ENCODE data around the gene AGO3.

The AGO3 gene

DNA sequence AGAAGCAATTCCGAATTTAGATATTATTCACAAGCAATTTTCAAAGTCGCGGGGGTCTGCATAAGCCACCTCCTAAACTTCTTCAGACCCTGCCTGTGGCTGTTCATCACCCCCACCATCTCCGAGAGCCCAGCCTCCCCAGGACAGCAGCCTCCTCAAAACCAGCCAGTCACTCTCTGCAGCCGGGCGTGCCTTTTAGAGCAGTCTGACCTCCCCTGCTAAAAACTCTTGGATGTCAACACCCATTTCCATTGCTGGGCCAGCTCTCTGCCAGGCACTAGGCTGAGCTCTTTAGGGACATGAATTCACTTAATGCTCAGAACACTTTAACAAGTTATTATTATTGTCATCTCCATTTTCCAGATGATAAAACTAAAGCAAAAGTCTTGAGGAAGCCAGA is 169.5 kb downstream of the AGO3 start:
- ChIA-PET CTCF (interaction anchor here (0.6 to 4.1 kb wide), 3 partner anchors 19 to 83 kb away, joined by 3 to 26 read pairs (median 4); no protein-coding TSS in a partner anchor), POLR2A (no interaction called here)
- no peak for TF ChIP-seq ELF4 (IDR thresholded peaks at IDR 0.05)
- no peak for TF ChIP-seq ARNT (IDR thresholded peaks at IDR 0.05)
- TF ChIP-seq SUZ12 (IDR thresholded peaks at IDR 0.05): no peak
- no peak for TF ChIP-seq FOXM1 (IDR thresholded peaks at IDR 0.05; ENCODE audit: borderline replicate concordance)
- no peak for TF ChIP-seq SP1 (IDR thresholded peaks at IDR 0.05)
- no peak for TF ChIP-seq FOXK2 (IDR thresholded peaks at IDR 0.05)
- no peak for TF ChIP-seq BHLHE40 (IDR thresholded peaks at IDR 0.05; ENCODE audit: borderline replicate concordance)
- DNase-seq (ENCODE audit: extremely low spot score): no peak

DNA sequence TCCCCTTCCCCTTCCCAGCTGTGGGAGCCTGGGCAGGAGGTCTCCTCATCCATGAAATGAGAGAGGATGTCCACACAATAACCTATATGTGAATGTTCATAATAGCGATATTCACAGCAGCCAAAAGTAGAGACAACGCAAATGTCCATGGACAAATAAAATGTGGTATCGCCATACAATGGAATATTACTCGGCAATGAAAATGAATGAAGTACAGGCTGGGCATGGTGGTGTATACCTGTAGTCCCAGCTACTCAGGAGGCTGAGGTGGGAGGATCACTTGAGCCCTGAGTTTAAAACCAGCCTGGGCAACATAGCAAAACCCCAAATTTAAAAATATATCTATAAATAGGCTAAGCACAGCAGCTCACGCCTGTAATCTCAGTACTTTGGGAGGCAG is 170.6 kb downstream of the AGO3 start:
- TF ChIP-seq ARNT (IDR thresholded peaks at IDR 0.05): no peak
- TF ChIP-seq SP1 (IDR thresholded peaks at IDR 0.05): no peak
- no peak for TF ChIP-seq TARDBP (IDR thresholded peaks at IDR 0.05)
- TF ChIP-seq ZNF384 (IDR thresholded peaks at IDR 0.05): no peak
- no peak for TF ChIP-seq LEF1 (IDR thresholded peaks at IDR 0.05; ENCODE audit: borderline replicate concordance)
- TF ChIP-seq FOXK2 (IDR thresholded peaks at IDR 0.05): no peak
- no peak for TF ChIP-seq L3MBTL2 (conservative IDR thresholded peaks at IDR 0.05)
- TF ChIP-seq BHLHE40 (IDR thresholded peaks at IDR 0.05; ENCODE audit: borderline replicate concordance): no peak
- no peak for TF ChIP-seq FOXA1 (IDR thresholded peaks at IDR 0.05)
- TF ChIP-seq, protein P1, sequence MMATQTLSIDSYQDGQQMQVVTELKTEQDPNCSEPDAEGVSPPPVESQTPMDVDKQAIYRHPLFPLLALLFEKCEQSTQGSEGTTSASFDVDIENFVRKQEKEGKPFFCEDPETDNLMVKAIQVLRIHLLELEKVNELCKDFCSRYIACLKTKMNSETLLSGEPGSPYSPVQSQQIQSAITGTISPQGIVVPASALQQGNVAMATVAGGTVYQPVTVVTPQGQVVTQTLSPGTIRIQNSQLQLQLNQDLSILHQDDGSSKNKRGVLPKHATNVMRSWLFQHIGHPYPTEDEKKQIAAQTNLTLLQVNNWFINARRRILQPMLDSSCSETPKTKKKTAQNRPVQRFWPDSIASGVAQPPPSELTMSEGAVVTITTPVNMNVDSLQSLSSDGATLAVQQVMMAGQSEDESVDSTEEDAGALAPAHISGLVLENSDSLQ (IDR thresholded peaks at IDR 0.05): no peak
- no peak for TF ChIP-seq SUZ12 (IDR thresholded peaks at IDR 0.05)
- TF ChIP-seq NFRKB (IDR thresholded peaks at IDR 0.05): no peak
- no peak for TF ChIP-seq CTBP1 (IDR thresholded peaks at IDR 0.05; ENCODE audit: borderline replicate concordance)
- no peak for TF ChIP-seq FOXM1 (IDR thresholded peaks at IDR 0.05; ENCODE audit: borderline replicate concordance)
- TF ChIP-seq HDGF (IDR thresholded peaks at IDR 0.05; ENCODE audit: borderline replicate concordance): no peak
- no peak for TF ChIP-seq ELF4 (IDR thresholded peaks at IDR 0.05)
- no peak for DNase-seq (ENCODE audit: extremely low spot score)
- ChIA-PET POLR2A (interaction anchor here (0.7 kb wide), 1 partner anchor 15 kb away, joined by 3 read pairs; no protein-coding TSS in a partner anchor), CTCF (interaction anchor here (4.1 kb wide), 1 partner anchor 34 kb away, joined by 26 read pairs; no protein-coding TSS in a partner anchor)

DNA sequence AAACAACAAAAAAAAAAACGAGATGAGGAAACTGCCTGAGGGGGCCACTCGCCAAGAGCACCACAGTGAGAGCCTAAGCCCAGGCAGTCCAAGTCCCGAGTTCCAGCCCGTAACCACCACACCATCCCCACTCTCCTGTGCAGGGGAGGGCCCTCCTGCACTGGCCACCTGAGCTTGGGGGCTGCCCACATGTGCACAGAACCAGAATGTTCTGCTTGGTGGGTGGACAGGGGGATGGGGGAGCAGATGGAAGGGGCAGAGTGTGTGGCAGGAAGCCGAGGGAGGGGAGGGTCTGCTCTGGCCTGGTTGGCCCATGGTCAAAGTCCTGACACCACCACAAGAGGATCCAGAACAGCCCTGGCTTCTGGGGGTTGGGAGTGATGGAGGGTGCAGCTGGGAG is 175.4 kb downstream of the AGO3 start:
- no peak for TF ChIP-seq ZNF384 (IDR thresholded peaks at IDR 0.05)
- TF ChIP-seq L3MBTL2 (conservative IDR thresholded peaks at IDR 0.05): no peak
- TF ChIP-seq TARDBP (IDR thresholded peaks at IDR 0.05): no peak
- no peak for DNase-seq (ENCODE audit: extremely low spot score)
- POLR2A ChIA-PET: no interaction called here
- CTCF ChIA-PET: interaction anchor here (1.1 kb wide), 1 partner anchor 29 kb away, joined by 3 read pairs; no protein-coding TSS in a partner anchor

DNA sequence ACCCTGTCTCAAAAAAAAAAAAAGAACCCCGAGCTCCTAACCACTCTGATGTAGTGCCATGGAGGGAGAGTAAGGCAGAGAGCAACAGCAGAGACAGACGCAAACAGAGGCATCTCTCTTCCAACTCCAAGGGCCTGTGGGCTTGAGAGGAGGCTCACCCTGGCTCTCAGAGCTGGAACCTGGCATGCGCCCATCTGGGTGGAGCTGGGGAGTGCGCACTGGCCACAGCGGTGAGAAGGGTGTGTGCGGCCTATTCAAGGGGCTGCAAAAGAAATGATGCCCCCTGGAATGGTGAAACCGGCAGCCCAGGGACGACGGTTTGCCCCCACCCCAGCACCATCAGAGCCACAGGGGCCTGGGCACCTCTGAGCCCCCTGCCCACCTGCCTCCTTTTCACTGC is 176.5 kb downstream of the AGO3 start:
- DNase-seq (ENCODE audit: extremely low spot score): no peak
- ChIA-PET CTCF (no interaction called here), POLR2A (no interaction called here)
- TF ChIP-seq SUZ12 (IDR thresholded peaks at IDR 0.05): no peak
- no peak for TF ChIP-seq CTBP1 (IDR thresholded peaks at IDR 0.05; ENCODE audit: borderline replicate concordance)
- TF ChIP-seq FOXK2 (IDR thresholded peaks at IDR 0.05): no peak
- TF ChIP-seq ZNF384 (IDR thresholded peaks at IDR 0.05): no peak
- TF ChIP-seq LEF1 (IDR thresholded peaks at IDR 0.05; ENCODE audit: borderline replicate concordance): no peak
- TF ChIP-seq TARDBP (IDR thresholded peaks at IDR 0.05): no peak
- TF ChIP-seq ARNT (IDR thresholded peaks at IDR 0.05): no peak
- TF ChIP-seq L3MBTL2 (conservative IDR thresholded peaks at IDR 0.05): no peak
- no peak for TF ChIP-seq HDGF (IDR thresholded peaks at IDR 0.05; ENCODE audit: borderline replicate concordance)
- TF ChIP-seq, protein P1 (IDR thresholded peaks at IDR 0.05): no peak

DNA sequence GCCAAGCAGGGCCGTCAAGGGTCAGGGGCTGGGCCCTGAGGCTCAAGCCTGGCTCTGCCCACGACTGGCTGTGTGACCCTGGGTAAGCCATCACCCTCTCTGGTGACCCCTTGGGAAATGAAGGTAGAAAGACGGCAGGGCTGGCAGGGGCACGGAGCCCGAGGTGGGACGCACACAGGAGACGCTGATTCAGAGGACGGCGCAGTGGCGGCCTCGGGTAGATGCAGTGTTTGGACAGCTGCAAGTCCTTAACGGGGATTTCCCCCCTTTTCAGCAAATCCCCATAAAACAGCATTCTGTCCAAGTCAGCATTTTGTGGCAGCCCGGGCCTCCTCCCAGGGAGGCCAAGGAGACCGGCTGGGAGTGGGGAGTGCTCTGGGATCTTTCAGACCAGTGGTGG is 177.4 kb downstream of the AGO3 start:
- TF ChIP-seq SUZ12 (IDR thresholded peaks at IDR 0.05): no peak
- no peak for TF ChIP-seq FOXM1 (IDR thresholded peaks at IDR 0.05; ENCODE audit: borderline replicate concordance)
- no peak for TF ChIP-seq BHLHE40 (IDR thresholded peaks at IDR 0.05; ENCODE audit: borderline replicate concordance)
- no peak for TF ChIP-seq ELF4 (IDR thresholded peaks at IDR 0.05)
- no peak for TF ChIP-seq LEF1 (IDR thresholded peaks at IDR 0.05; ENCODE audit: borderline replicate concordance)
- no peak for TF ChIP-seq L3MBTL2 (conservative IDR thresholded peaks at IDR 0.05)
- no peak for TF ChIP-seq CTBP1 (IDR thresholded peaks at IDR 0.05; ENCODE audit: borderline replicate concordance)
- no peak for TF ChIP-seq FOXA1 (IDR thresholded peaks at IDR 0.05)
- no peak for TF ChIP-seq HDGF (IDR thresholded peaks at IDR 0.05; ENCODE audit: borderline replicate concordance)
- TF ChIP-seq SP1 (IDR thresholded peaks at IDR 0.05): no peak
- TF ChIP-seq, protein P1 (IDR thresholded peaks at IDR 0.05): no peak
- TF ChIP-seq ARNT (IDR thresholded peaks at IDR 0.05): no peak
- DNase-seq (ENCODE audit: extremely low spot score): no peak
- POLR2A ChIA-PET: no interaction called here
- CTCF ChIA-PET: no interaction called here

DNA sequence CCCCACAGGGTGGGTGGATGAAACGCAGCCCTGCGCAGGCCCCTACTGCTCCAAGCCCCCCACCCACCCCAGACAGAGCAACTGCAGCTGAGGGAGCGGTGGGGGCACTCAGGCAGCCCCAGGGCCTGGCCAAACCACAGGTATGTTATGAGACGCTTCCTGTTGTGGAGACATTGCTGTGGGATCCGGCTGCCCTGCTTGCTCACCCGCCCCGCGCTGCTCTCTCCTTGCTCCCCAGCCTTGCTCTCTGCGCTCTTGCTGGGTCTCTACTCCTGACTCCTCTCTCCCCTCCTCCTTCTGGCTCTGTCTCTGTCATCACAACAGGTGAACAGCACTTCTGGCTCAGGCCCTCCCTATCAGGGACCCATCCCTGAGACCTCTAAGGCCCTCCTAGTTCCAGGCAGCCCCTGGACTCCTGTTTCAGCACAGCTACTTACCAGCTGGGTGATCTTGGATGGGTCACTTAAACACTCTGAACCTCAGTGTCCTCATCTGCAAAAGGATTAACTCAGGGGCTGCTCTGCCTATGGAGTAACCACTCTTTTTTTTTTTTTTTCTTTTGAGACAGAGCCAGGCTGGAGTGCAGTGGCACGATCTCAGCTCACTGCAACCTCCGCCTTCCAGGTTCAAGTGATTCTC is 178.3 kb downstream of the AGO3 start:
- ChIA-PET CTCF (interaction anchor here (0.6 kb wide), 1 partner anchor 25 kb away, joined by 3 read pairs; no protein-coding TSS in a partner anchor), POLR2A (no interaction called here)
- TF ChIP-seq LEF1 (IDR thresholded peaks at IDR 0.05; ENCODE audit: borderline replicate concordance): no peak
- TF ChIP-seq SUZ12 (IDR thresholded peaks at IDR 0.05): no peak
- no peak for TF ChIP-seq FOXA1 (IDR thresholded peaks at IDR 0.05)
- TF ChIP-seq ZNF384 (IDR thresholded peaks at IDR 0.05): no peak
- no peak for TF ChIP-seq NFRKB (IDR thresholded peaks at IDR 0.05)
- no peak for TF ChIP-seq L3MBTL2 (conservative IDR thresholded peaks at IDR 0.05)
- no peak for TF ChIP-seq ELF4 (IDR thresholded peaks at IDR 0.05)
- no peak for TF ChIP-seq TARDBP (IDR thresholded peaks at IDR 0.05)
- TF ChIP-seq ARNT (IDR thresholded peaks at IDR 0.05): no peak
- TF ChIP-seq HDGF (IDR thresholded peaks at IDR 0.05; ENCODE audit: borderline replicate concordance): no peak
- no peak for TF ChIP-seq FOXM1 (IDR thresholded peaks at IDR 0.05; ENCODE audit: borderline replicate concordance)
- DNase-seq (ENCODE audit: extremely low spot score): no peak
